ENCODE data around the gene MYH4. TPM values are rescaled to one million over a fixed set of nuclear protein-coding genes. Genes with fewer than 3 reads are reported as not detected.

The MYH4 gene
- total and polyA plus RNA-seq, 5 donors from 2014 or later = not detected

- peaks cover 4% of the 10 kb centered on the region for H3K27me3 Mint-ChIP-seq
- H3K4me1 ChIP-seq (ENCODE audit: control insufficient read depth, insufficient read depth, low read length, poor library complexity, severe bottlenecking) = no peaks in the 10 kb centered on the region
- peaks cover 0 to 2% (median 1%) of the 10 kb centered on the region in 7 donors for H3K9me3 Mint-ChIP-seq
- no peak for ATAC-seq (ENCODE audit: low read depth in 2 of 2)
- H3K27ac Mint-ChIP-seq = no peak overlapping the region
- H3K27ac ChIP-seq (ENCODE audit: insufficient read depth, low read length, poor library complexity, severe bottlenecking) = no peak overlapping the region
- no peak overlapping the region for H3K4me3 Mint-ChIP-seq
- H3K36me3 ChIP-seq (ENCODE audit: control insufficient read depth, insufficient read depth, low read length) = no peaks in the 10 kb centered on the region
- H3K27me3 ChIP-seq (ENCODE audit: control insufficient read depth, insufficient read depth, low read length) = no peaks in the 10 kb centered on the region
- no peaks in the 10 kb centered on the region for H3K9me3 ChIP-seq (ENCODE audit: control insufficient read depth in 2 of 2, low read length in 2 of 2)
- no peaks in the 10 kb centered on the region for H3K36me3 Mint-ChIP-seq
- no peak for DNase-seq
- no peak overlapping the region for H3K4me3 ChIP-seq (ENCODE audit: low read depth, low read length)
- no peaks in the 10 kb centered on the region for H3K4me1 Mint-ChIP-seq
These were observed 11.4 kb downstream of the MYH4 start for GRCh38 chr17:10457952-10458351.

- no peak for ATAC-seq (ENCODE audit: low read depth in 2 of 2)
- Histone ChIP-seq H3K27ac (ENCODE audit: insufficient read depth, low read length, poor library complexity, severe bottlenecking) (no peak overlapping the region), H3K9me3 (ENCODE audit: control insufficient read depth in 2 of 2, low read length in 2 of 2) (no peaks in the 10 kb centered on the region), H3K27me3 (ENCODE audit: control insufficient read depth, insufficient read depth, low read length) (no peaks in the 10 kb centered on the region), H3K36me3 (ENCODE audit: control insufficient read depth, insufficient read depth, low read length) (no peaks in the 10 kb centered on the region), H3K4me3 (ENCODE audit: low read depth, low read length) (no peak overlapping the region), H3K4me1 (ENCODE audit: control insufficient read depth, insufficient read depth, low read length, poor library complexity, severe bottlenecking) (no peaks in the 10 kb centered on the region)
- H3K4me1 Mint-ChIP-seq = no peaks in the 10 kb centered on the region
- H3K9me3 Mint-ChIP-seq = peaks cover 0 to 2% (median 0%) of the 10 kb centered on the region in 7 donors
- H3K4me3 Mint-ChIP-seq = no peak overlapping the region
- H3K27me3 Mint-ChIP-seq = no peaks in the 10 kb centered on the region
- DNase-seq = no peak
- no peak overlapping the region for H3K27ac Mint-ChIP-seq
- no peaks in the 10 kb centered on the region for H3K36me3 Mint-ChIP-seq
These were observed 22.1 kb downstream of the MYH4 start for GRCh38 chr17:10447026-10447931.

GRCh38 chr17:10439816-10440215 lies 29.5 kb downstream of the MYH4 start:
- Mint-ChIP-seq H3K27me3 (peaks cover 9% of the 10 kb centered on the region), H3K4me1 (no peaks in the 10 kb centered on the region), H3K27ac (no peak overlapping the region), H3K36me3 (no peaks in the 10 kb centered on the region), H3K4me3 (no peak overlapping the region), H3K9me3 (peaks cover 0 to 5% (median 3%) of the 10 kb centered on the region in 7 donors)
- no peak for ATAC-seq (ENCODE audit: low read depth in 2 of 2)
- Histone ChIP-seq H3K4me1 (ENCODE audit: control insufficient read depth, insufficient read depth, low read length, poor library complexity, severe bottlenecking) (no peaks in the 10 kb centered on the region), H3K9me3 (ENCODE audit: control insufficient read depth in 2 of 2, low read length in 2 of 2) (no peaks in the 10 kb centered on the region), H3K27ac (ENCODE audit: insufficient read depth, low read length, poor library complexity, severe bottlenecking) (no peak overlapping the region), H3K27me3 (ENCODE audit: control insufficient read depth, insufficient read depth, low read length) (peaks cover 3% of the 10 kb centered on the region), H3K4me3 (ENCODE audit: low read depth, low read length) (no peak overlapping the region), H3K36me3 (ENCODE audit: control insufficient read depth, insufficient read depth, low read length) (no peaks in the 10 kb centered on the region)
- no peak for DNase-seq

- Histone ChIP-seq H3K36me3 (ENCODE audit: control insufficient read depth, insufficient read depth, low read length) (no peaks in the 10 kb centered on the region), H3K4me1 (ENCODE audit: control insufficient read depth, insufficient read depth, low read length, poor library complexity, severe bottlenecking) (no peaks in the 10 kb centered on the region), H3K27ac (ENCODE audit: insufficient read depth, low read length, poor library complexity, severe bottlenecking) (no peak overlapping the region), H3K27me3 (ENCODE audit: control insufficient read depth, insufficient read depth, low read length) (peaks cover 3% of the 10 kb centered on the region), H3K4me3 (ENCODE audit: low read depth, low read length) (no peak overlapping the region), H3K9me3 (ENCODE audit: control insufficient read depth in 2 of 2, low read length in 2 of 2) (no peaks in the 10 kb centered on the region)
- Mint-ChIP-seq H3K27me3 (peaks cover 14% of the 10 kb centered on the region), H3K36me3 (no peaks in the 10 kb centered on the region), H3K4me1 (no peaks in the 10 kb centered on the region), H3K9me3 (peaks cover 0 to 10% (median 3%) of the 10 kb centered on the region in 7 donors), H3K27ac (no peak overlapping the region), H3K4me3 (no peak overlapping the region)
- DNase-seq = no peak
- no peak for ATAC-seq (ENCODE audit: low read depth in 2 of 2)
These were observed 34.3 kb downstream of the MYH4 start for GRCh38 chr17:10435096-10435495.

GRCh38 chr17:10429421-10430045 lies 39.8 kb downstream of the MYH4 start:
- Histone ChIP-seq H3K4me1 (ENCODE audit: control insufficient read depth, insufficient read depth, low read length, poor library complexity, severe bottlenecking) (no peaks in the 10 kb centered on the region), H3K36me3 (ENCODE audit: control insufficient read depth, insufficient read depth, low read length) (no peaks in the 10 kb centered on the region), H3K4me3 (ENCODE audit: low read depth, low read length) (no peak overlapping the region), H3K9me3 (ENCODE audit: control insufficient read depth in 2 of 2, low read length in 2 of 2) (no peaks in the 10 kb centered on the region), H3K27ac (ENCODE audit: insufficient read depth, low read length, poor library complexity, severe bottlenecking) (no peak overlapping the region), H3K27me3 (ENCODE audit: control insufficient read depth, insufficient read depth, low read length) (no peaks in the 10 kb centered on the region)
- Mint-ChIP-seq H3K27ac (no peak overlapping the region), H3K36me3 (no peaks in the 10 kb centered on the region), H3K4me3 (no peak overlapping the region), H3K27me3 (peaks cover 5% of the 10 kb centered on the region), H3K4me1 (no peaks in the 10 kb centered on the region), H3K9me3 (peaks cover 0 to 9% (median 5%) of the 10 kb centered on the region in 7 donors)
- DNase-seq (no peak), ATAC-seq (ENCODE audit: low read depth in 2 of 2) (no peak)

GRCh38 chr17:10428781-10429180 lies 40.6 kb downstream of the MYH4 start:
- ATAC-seq (ENCODE audit: low read depth in 2 of 2) (no peak), DNase-seq (no peak)
- peaks cover 0 to 9% (median 5%) of the 10 kb centered on the region in 7 donors for H3K9me3 Mint-ChIP-seq

GRCh38 chr17:10421900-10422542 lies 47.3 kb downstream of the MYH4 start, which contains the start of gene MYH8:
MYH8 (minus strand) TSS chr17:10421950; CDS start chr17:10420227, 1,723 bp downstream.
- no peaks in the 10 kb centered on the region for H3K36me3 ChIP-seq (ENCODE audit: control insufficient read depth, insufficient read depth, low read length)
- Mint-ChIP-seq H3K36me3 (no peaks in the 10 kb centered on the region), H3K27me3 (peaks cover 14% of the 10 kb centered on the region), H3K4me3 (no peak within 1 kb of the TSS), H3K9me3 (no peaks in the 10 kb centered on the region), H3K27ac (no peak within 1 kb of the TSS), H3K4me1 (no peaks in the 10 kb centered on the region)
- no peak for DNase-seq
- no peak within 1 kb of the TSS for H3K27ac ChIP-seq (ENCODE audit: insufficient read depth, low read length, poor library complexity, severe bottlenecking)
- ATAC-seq (ENCODE audit: low read depth in 2 of 2) = no peak
- no peaks in the 10 kb centered on the region for H3K9me3 ChIP-seq (ENCODE audit: control insufficient read depth in 2 of 2, low read length in 2 of 2)
- H3K4me3 ChIP-seq (ENCODE audit: low read depth, low read length) = no peak within 1 kb of the TSS
- no peaks in the 10 kb centered on the region for H3K27me3 ChIP-seq (ENCODE audit: control insufficient read depth, insufficient read depth, low read length)
- H3K4me1 ChIP-seq (ENCODE audit: control insufficient read depth, insufficient read depth, low read length, poor library complexity, severe bottlenecking) = no peaks in the 10 kb centered on the region

More at GRCh38 chr17:10428781-10429180, 40.6 kb downstream of the MYH4 start:
- Histone ChIP-seq H3K36me3 (ENCODE audit: control insufficient read depth, insufficient read depth, low read length) (no peaks in the 10 kb centered on the region), H3K27me3 (ENCODE audit: control insufficient read depth, insufficient read depth, low read length) (no peaks in the 10 kb centered on the region), H3K27ac (ENCODE audit: insufficient read depth, low read length, poor library complexity, severe bottlenecking) (no peak overlapping the region), H3K4me3 (ENCODE audit: low read depth, low read length) (no peak overlapping the region), H3K4me1 (ENCODE audit: control insufficient read depth, insufficient read depth, low read length, poor library complexity, severe bottlenecking) (no peaks in the 10 kb centered on the region), H3K9me3 (ENCODE audit: control insufficient read depth in 2 of 2, low read length in 2 of 2) (no peaks in the 10 kb centered on the region)
- Mint-ChIP-seq H3K27me3 (peaks cover 1% of the 10 kb centered on the region), H3K4me3 (no peak overlapping the region), H3K4me1 (no peaks in the 10 kb centered on the region), H3K36me3 (no peaks in the 10 kb centered on the region), H3K27ac (no peak overlapping the region)
